IgD-negative memory B cell (primary cell): ENCODE results near the gene KDM1A. TPM values are rescaled to one million over a fixed set of nuclear protein-coding genes. Genes with fewer than 3 reads are reported as not detected.

Source experiments
- H3K27ac Mint-ChIP-seq, 3 donors: one replicate each; pipeline ENCODE4 v1.8.0; 2020 to 2022; ENCODE audit warnings: mild to moderate bottlenecking in 3 of 3, mixed read lengths in 3 of 3, moderate library complexity in 1 of 3
- H3K27me3 Mint-ChIP-seq: one replicate; pipeline ENCODE4 v1.8.0; 2021; ENCODE audit warnings: mixed read lengths
- H3K36me3 Mint-ChIP-seq: one replicate; pipeline ENCODE4 v1.8.0; 2020; ENCODE audit warnings: mild to moderate bottlenecking, mixed read lengths
- H3K4me1 Mint-ChIP-seq, 3 donors: one replicate each; pipeline ENCODE4 v1.8.0; 2020 to 2022; ENCODE audit warnings: mixed read lengths in 3 of 3, mild to moderate bottlenecking in 1 of 3
- H3K4me3 Mint-ChIP-seq, 4 donors: one replicate each; pipeline ENCODE4 v1.8.0; 2020 to 2022; ENCODE audit warnings: mild to moderate bottlenecking in 4 of 4, mixed read lengths in 4 of 4, moderate library complexity in 3 of 4
- H3K9me3 Mint-ChIP-seq, 3 donors: one replicate each; pipeline ENCODE4 v1.8.0; 2020 to 2021; ENCODE audit warnings: mixed read lengths in 3 of 3, mild to moderate bottlenecking in 1 of 3
- polyA plus RNA-seq: library from polyadenylated mRNA; unstranded; fragments of 300-500 nt; fragmentation: Illumina TruSeq; gene quantifications from one replicate; pipeline ENCODE4 v1.2.3, GENCODE V29; 2021

KDM1A gene
- polyA plus RNA-seq, 1 donor from 2014 or later, result 43.8 TPM

DNA sequence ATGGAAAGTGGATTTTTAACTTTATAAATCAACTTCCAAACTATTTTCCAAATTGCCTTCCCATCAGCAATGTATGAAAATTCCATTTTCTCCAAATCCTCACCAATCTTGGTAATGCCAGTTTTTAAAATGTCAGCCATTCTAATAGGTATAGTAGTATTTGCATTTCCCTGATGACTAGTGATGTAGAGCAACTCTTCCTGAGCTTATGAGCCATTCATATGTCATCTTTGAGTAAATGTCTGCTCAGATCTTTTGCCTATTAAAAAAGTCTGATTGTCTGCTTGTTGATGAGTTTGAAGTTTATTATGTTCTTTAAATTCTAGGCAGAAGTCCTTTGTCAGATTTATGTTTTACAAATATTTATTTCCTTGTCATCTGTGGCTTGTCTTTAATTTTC lies 54.7 kb downstream of the KDM1A start:
- no peak overlapping the region for H3K27ac Mint-ChIP-seq

DNA sequence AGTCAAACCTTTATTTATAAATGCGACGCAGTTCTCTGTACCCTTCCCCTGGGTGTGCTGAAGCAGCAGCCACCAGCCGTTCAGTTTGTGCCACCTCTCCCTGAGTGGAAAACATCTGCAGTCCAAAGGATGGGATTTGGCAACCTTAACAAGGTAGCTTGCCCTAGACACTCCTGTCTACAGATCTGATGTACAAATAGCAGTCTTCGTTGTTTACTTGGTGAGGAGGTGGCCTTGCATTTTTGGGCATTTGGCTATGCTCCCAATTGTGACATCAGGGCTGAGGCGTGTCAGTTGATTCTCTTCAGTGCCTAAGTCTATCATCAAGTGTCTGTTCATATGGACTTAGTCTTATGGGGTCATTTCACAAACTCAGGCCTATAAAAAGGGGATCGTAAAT lies 59.8 kb downstream of the KDM1A start:
- no peak overlapping the region for H3K4me3 Mint-ChIP-seq
- peaks cover 2% of the 10 kb centered on the region for H3K36me3 Mint-ChIP-seq
- H3K27me3 Mint-ChIP-seq, result no peaks in the 10 kb centered on the region
- no peaks in the 10 kb centered on the region for H3K4me1 Mint-ChIP-seq
- no peak overlapping the region for H3K27ac Mint-ChIP-seq
- no peaks in the 10 kb centered on the region for H3K9me3 Mint-ChIP-seq

More for the DNA sequence above, 54.7 kb downstream of the KDM1A start:
- Mint-ChIP-seq H3K4me1 (no peaks in the 10 kb centered on the region), H3K9me3 (no peaks in the 10 kb centered on the region), H3K36me3 (no peaks in the 10 kb centered on the region), H3K4me3 (no peak overlapping the region), H3K27me3 (no peaks in the 10 kb centered on the region)

DNA sequence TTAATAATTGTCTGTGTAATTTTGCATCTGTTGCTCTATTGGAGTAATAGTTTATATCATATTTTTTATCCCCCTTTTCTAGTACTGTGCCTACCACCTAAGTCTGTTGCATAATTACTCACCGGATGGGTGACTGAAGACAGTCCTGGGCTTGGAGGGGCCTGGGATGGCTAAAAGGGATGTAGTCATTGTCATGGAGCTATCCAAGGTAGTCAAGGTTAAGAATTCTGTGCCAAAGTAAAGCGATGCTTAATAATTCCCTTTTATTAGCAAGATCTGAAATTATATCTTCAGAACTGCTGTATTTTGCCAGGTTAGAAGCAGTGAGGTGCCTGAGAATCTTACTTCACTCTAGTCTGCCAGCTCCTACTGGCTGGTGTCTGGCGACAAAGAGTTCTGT lies 61.6 kb downstream of the KDM1A start:
- H3K9me3 Mint-ChIP-seq, result no peaks in the 10 kb centered on the region
- peaks cover 2% of the 10 kb centered on the region for H3K36me3 Mint-ChIP-seq
- H3K27ac Mint-ChIP-seq, result no peak overlapping the region
- H3K27me3 Mint-ChIP-seq, result no peaks in the 10 kb centered on the region
- no peak overlapping the region for H3K4me3 Mint-ChIP-seq
- no peaks in the 10 kb centered on the region for H3K4me1 Mint-ChIP-seq

DNA sequence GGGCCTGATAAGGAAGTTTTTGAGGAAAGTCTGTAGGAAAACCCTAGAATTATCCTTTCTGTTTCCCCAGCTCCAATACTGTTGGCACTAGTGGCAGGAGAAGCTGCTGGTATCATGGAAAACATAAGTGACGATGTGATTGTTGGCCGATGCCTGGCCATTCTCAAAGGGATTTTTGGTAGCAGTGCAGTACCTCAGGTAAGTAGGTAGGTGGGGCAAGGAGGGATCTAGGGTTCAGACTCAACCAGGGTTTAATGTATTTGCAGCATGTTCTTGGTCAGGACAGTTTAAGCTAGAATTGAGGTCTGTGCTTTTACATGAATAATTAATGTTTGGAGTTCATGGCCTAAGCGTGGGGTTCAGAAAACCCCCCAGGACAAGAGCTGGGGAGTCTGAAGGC lies 62.1 kb downstream of the KDM1A start:
- Mint-ChIP-seq H3K4me3 (no peak overlapping the region), H3K36me3 (peaks cover 2% of the 10 kb centered on the region), H3K4me1 (no peaks in the 10 kb centered on the region), H3K27ac (peak overlapping the region in 1 of 3 donors; percentile 31), H3K9me3 (no peaks in the 10 kb centered on the region), H3K27me3 (no peaks in the 10 kb centered on the region)

DNA sequence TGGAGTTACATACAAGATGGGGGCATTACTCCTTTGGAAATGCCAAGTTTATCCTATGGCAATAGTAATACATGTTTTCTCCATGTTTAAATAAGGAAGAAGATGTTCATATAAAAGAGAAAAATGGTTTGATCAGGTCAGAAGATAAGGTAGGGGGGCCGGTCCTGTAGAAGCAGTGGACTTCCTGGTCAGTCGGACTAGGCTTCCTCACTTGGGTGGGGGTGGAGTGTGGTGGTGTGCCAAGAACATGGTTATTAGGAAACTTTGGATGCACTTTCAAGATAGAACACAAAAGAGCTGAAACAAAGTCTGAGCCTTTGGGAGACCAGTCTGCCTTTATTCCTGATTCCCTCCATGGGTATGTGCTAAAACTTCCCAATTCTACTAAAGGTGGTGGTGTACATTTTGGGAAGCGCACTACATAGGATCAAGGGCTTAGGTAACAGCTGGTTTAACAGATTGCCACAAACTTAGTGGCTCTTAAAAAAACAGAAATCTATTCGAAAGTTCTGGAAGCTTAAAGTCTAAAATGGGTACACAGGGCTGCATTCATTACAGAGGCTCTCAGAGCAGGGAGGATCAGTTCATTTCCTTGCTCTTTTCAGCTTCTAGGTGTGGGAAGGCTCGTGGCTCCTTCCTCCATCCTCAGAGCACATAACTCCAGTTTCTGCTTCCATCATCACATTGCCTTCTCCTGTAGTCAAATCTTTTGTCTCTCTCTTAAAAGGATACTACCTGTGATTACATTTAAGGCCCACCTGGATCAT lies 64.6 kb downstream of the KDM1A start:
- no peaks in the 10 kb centered on the region for H3K9me3 Mint-ChIP-seq
- H3K36me3 Mint-ChIP-seq, result peaks cover 4% of the 10 kb centered on the region
- H3K4me3 Mint-ChIP-seq, result no peak overlapping the region
- H3K27ac Mint-ChIP-seq, result peak overlapping the region in 2 of 3 donors; percentile 19 to 38
- no peaks in the 10 kb centered on the region for H3K27me3 Mint-ChIP-seq
- no peaks in the 10 kb centered on the region for H3K4me1 Mint-ChIP-seq

DNA sequence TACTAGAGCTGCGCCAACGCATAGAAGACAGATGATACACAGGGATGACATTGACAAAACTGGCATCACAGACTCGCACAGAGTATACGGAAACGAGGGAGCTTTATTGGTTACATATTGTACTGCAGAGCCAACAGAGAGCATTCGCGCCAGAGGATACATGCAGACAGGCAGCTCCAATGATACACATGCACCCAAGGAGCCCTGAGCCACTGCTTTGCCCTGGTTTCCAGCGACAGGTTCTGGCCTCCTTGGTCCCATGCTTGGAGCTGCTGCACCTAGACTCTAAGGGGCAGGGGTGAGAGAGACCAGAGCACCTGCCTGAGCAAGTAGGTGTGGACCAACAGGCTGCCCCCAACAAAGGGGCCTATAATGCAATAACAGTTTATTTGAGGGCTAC lies 65.6 kb downstream of the KDM1A start:
- Mint-ChIP-seq H3K4me1 (no peaks in the 10 kb centered on the region), H3K27me3 (no peaks in the 10 kb centered on the region), H3K27ac (peak overlapping the region in 2 of 3 donors; percentile 38 to 79), H3K36me3 (peaks cover 2% of the 10 kb centered on the region), H3K9me3 (no peaks in the 10 kb centered on the region), H3K4me3 (no peak overlapping the region)

DNA sequence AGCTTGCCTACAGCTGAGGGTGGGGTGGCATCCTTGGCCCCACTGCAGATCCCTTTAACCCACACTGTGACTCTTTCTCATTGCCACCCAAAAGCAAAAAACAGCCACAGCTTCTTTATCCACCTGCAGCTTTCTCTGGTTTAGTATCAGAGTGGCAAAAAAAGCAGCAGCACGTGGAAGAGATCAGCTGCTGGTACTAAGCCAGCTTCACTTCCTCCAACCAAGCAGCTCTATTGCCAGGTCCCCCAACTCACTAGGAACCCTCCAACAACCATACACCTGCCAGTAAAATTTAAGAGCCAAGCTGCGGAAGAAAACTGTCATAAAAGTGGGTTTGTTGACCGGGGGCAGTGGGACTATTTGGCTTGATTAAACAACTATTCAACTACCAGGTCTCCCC lies 66.4 kb downstream of the KDM1A start:
- Mint-ChIP-seq H3K27ac (no peak overlapping the region), H3K9me3 (no peaks in the 10 kb centered on the region), H3K36me3 (peaks cover 2% of the 10 kb centered on the region), H3K4me1 (no peaks in the 10 kb centered on the region), H3K27me3 (no peaks in the 10 kb centered on the region), H3K4me3 (no peak overlapping the region)

DNA sequence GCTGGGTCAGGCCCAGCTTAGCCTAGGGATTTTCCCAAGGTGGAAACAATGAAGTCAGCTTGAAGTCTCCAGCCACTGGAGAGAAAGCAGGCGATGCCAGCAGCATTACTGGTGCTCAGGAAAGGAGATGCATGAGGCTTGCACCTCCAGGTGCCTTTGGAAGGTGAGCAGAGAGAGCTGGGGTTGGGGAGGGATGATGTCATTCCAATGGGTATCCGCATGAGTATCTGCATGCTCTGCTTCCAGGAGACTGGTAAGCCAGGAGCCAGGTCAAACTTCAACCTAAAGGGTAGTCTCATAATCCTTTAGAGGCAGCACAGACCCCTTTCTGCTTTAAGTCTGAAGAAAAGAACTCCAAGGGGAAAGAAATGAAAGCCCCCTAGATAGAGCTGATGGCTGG lies 68.8 kb downstream of the KDM1A start:
- H3K27ac Mint-ChIP-seq, result no peak overlapping the region
- no peak overlapping the region for H3K4me3 Mint-ChIP-seq
- H3K36me3 Mint-ChIP-seq, result peaks cover 2% of the 10 kb centered on the region
- no peaks in the 10 kb centered on the region for H3K4me1 Mint-ChIP-seq
- H3K9me3 Mint-ChIP-seq, result no peaks in the 10 kb centered on the region
- no peaks in the 10 kb centered on the region for H3K27me3 Mint-ChIP-seq

DNA sequence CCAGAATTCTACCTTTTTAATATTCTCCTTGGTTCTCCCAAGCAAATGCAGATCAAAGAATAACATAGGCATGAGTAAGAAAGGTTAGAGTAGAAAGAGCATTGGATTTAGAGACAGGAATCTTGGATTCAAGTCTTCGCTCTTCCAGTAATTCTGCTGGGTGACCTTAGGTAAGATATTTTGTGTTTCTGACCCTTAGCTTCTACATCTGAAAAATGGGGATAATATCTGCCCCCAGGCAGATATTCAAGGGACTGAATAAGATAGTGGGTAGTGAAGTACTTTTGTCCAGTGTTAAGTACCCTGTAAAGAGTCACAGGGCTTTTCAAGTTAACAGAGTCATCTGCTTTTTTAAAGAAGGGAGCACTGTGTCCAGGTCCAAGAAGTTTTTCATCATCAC lies 70.8 kb downstream of the KDM1A start:
- Mint-ChIP-seq H3K4me1 (peaks cover 0 to 1% (median 0%) of the 10 kb centered on the region in 3 donors), H3K27ac (peak overlapping the region in 1 of 3 donors; percentile 3), H3K36me3 (peaks cover 5% of the 10 kb centered on the region), H3K27me3 (no peaks in the 10 kb centered on the region), H3K9me3 (no peaks in the 10 kb centered on the region), H3K4me3 (no peak overlapping the region)

DNA sequence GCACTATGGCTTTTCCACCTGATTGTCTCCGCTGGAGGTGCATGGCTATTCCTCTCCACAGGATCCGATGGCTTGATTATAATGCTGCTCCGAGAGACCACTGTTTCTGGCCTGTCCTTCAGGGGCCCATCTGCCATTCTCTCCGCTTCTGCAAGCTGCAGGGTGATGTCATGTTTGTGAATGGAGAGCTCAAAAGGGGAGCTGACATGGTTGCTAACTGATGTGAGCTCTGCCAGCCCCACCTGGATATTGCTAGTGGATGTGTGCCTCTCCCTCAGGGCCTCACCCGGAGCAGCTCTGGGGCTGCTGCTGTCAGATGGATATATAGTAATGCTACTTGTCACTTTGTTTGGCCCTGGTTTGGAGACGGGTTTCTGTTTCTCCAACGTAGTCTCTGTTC lies 72.3 kb downstream of the KDM1A start:
- Mint-ChIP-seq H3K4me1 (peaks cover 0 to 1% (median 0%) of the 10 kb centered on the region in 3 donors), H3K4me3 (peak overlapping the region in 1 of 4 donors; percentile 44), H3K9me3 (no peaks in the 10 kb centered on the region), H3K27me3 (no peaks in the 10 kb centered on the region), H3K27ac (no peak overlapping the region), H3K36me3 (peaks cover 4% of the 10 kb centered on the region)

DNA sequence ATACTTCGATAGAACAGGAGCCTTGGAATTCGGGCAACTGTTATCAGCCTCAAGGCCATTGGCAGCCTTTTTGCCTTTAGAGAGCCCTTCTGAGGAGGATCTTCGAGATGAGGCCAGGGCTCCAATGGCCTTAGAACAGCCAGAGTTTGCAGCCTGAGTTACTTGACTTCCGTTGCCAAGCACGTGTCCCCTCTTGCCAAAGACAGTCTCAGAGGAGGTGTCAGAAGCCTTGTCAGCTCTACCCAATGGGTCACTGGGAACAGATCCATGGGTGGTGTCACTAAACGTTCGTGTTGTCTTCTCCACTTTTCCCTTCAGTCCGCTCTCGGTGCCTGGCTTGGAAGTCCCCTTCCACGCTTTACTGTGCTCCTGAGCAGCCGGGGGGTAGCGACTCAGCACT lies 73.2 kb downstream of the KDM1A start:
- Mint-ChIP-seq H3K4me3 (no peak overlapping the region), H3K27me3 (no peaks in the 10 kb centered on the region), H3K36me3 (peaks cover 3% of the 10 kb centered on the region), H3K9me3 (no peaks in the 10 kb centered on the region), H3K27ac (no peak overlapping the region), H3K4me1 (peaks cover 0 to 1% (median 0%) of the 10 kb centered on the region in 3 donors)

DNA sequence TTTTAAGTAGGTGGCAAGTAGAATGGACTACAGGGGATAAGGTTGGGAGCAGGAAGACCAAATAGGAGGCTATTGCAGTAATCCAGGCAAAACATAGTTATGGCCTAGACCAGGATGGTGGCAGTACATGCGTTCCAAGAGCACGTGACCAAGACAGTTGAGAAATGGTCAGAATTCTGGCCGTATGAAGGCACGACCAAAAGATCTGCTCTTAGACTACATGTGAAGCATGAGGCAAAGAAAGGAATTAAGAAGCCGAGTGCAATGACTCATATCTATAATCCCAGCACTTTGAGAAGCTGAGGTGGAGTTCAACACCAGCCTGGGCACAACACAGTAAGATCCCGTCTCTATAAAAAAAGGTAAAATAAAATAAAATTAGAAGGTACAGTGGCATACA lies 78.0 kb downstream of the KDM1A start:
- Mint-ChIP-seq H3K4me1 (peaks cover 6 to 11% (median 7%) of the 10 kb centered on the region in 3 donors), H3K9me3 (no peaks in the 10 kb centered on the region), H3K27me3 (no peaks in the 10 kb centered on the region), H3K36me3 (peaks cover 5% of the 10 kb centered on the region), H3K4me3 (no peak overlapping the region), H3K27ac (no peak overlapping the region)

DNA sequence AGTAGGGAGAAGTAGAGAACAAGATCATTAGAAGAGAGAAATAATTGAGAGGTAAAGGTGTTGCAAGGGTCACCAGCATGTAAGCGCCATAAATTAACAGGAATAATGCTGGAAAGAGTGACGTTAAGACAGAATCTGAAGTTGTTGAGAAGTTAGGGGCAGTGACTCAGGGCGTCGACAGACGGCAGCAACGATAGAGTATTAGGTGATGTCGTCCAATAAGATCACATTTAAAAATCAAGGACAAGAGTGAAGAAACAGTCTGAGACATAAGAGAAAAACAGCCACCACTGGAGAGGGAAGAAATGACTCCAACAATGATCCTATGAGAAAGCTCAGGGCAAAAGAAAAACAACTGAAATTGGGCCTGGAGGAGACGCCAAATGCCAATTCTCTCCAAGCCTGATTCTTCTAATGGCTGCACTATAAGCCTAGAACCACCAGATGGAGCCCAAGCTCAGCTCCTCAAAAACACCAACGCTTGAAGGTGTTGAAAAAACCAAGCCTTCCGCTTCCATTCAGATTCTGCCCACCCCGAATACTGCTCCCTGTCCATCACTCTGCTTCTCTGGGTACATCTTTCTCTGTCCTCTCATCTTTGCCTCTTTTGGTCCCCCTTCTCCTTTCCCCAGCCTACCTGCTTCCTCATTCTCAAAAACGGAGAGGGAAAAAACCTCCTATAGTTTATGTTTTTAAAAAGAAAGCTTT lies 79.3 kb downstream of the KDM1A start:
- no peaks in the 10 kb centered on the region for H3K27me3 Mint-ChIP-seq
- H3K4me3 Mint-ChIP-seq, result no peak overlapping the region
- H3K4me1 Mint-ChIP-seq, result peaks cover 13 to 15% (median 14%) of the 10 kb centered on the region in 3 donors
- H3K36me3 Mint-ChIP-seq, result peaks cover 2% of the 10 kb centered on the region
- H3K9me3 Mint-ChIP-seq, result no peaks in the 10 kb centered on the region
- H3K27ac Mint-ChIP-seq, result peak overlapping the region in 1 of 3 donors; percentile 40

DNA sequence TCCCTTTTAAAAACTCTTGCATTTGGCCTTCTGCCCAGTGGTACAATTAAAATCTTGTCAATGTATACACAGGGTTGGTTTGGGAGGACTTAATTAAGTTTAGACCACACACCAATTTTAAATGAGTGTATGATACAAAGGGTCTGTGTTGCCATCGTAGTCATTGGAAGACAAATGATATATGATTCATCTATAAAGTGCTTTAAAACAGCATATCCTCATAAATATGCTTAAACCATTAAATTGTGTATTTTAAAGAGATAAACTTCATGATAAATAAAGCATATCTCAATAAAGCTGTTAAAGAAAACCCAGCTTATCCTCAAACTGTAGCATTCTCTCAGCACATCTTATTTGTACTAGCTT lies 79.9 kb downstream of the KDM1A start:
- Mint-ChIP-seq H3K4me3 (no peak overlapping the region), H3K27me3 (no peaks in the 10 kb centered on the region), H3K27ac (no peak overlapping the region), H3K9me3 (no peaks in the 10 kb centered on the region), H3K4me1 (peaks cover 13 to 16% (median 14%) of the 10 kb centered on the region in 3 donors), H3K36me3 (peaks cover 2% of the 10 kb centered on the region)

DNA sequence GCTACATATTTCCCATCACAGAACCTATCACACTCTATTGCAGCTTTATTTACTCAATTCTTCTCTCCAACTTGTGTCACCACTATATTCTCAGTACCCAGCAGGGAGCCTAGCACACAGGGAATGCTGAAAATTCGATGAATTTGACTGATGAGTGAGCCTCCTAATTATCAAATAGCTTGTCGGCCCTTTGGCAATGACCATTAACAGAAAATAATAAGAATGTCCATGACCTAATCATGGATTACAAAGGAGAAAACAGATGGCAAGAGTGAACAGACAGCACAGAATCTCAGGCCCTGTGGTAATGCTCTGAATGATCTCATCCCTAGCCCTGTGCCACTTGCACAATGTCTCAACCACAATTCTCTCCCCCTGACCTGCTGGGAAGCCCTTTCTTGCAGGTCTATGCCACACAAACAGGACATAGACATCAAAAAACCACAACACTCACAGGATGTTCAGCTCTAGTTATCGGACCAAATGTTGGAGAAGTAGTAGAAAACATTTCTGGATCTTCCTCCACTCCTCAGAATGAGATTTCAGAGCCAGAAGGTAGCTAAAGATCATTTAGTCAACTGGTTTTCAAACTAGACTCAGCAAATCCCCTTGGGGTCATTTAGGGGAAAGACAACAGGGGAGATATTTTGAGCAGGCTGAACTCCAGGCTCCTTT lies 80.9 kb downstream of the KDM1A start:
- Mint-ChIP-seq H3K27ac (no peak overlapping the region), H3K4me3 (no peak overlapping the region), H3K9me3 (no peaks in the 10 kb centered on the region), H3K27me3 (no peaks in the 10 kb centered on the region), H3K36me3 (peaks cover 2% of the 10 kb centered on the region), H3K4me1 (peaks cover 13 to 16% (median 14%) of the 10 kb centered on the region in 3 donors)
